GM19043 (cell line): ENCODE measurements around the gene MRNIP.
A peak's percentile ranks its signal among the peaks of the same experiment; 100 is the strongest.

Experiments used
- ATAC-seq: cut with Tn5 transposase; IDR thresholded peaks from one replicate; pipeline ENCODE4 v1.9.1; 2021; ENCODE audit warnings: low read depth; ENCODE audit not compliant: unreplicated experiment

MRNIP gene

GRCh38 chr5:179805529-179806249, 52.9 kb downstream of the MRNIP start:
- ATAC-seq: peak; percentile 26

- no peak for ATAC-seq
Measured at GRCh38 chr5:179805070-179805528, 53.5 kb downstream of the MRNIP start.

GRCh38 chr5:179804555-179804947, 54.1 kb downstream of the MRNIP start:
- ATAC-seq: no peak

- ATAC-seq: no peak
Measured at GRCh38 chr5:179803651-179804554, 54.7 kb downstream of the MRNIP start.

GRCh38 chr5:179802950-179803562, 55.6 kb downstream of the MRNIP start:
- no peak for ATAC-seq

- no peak for ATAC-seq
Measured at GRCh38 chr5:179802207-179802883, 56.3 kb downstream of the MRNIP start.

GRCh38 chr5:179801304-179802206, 57.1 kb downstream of the MRNIP start:
- ATAC-seq: peak; percentile 38

- ATAC-seq: no peak
Measured at GRCh38 chr5:179800696-179801201, 57.9 kb downstream of the MRNIP start.

- no peak for ATAC-seq
Measured at GRCh38 chr5:179800071-179800695, 58.4 kb downstream of the MRNIP start.

- no peak for ATAC-seq
Measured at GRCh38 chr5:179799644-179799973, 59.0 kb downstream of the MRNIP start.

- no peak for ATAC-seq
Measured at GRCh38 chr5:179798771-179799643, 59.6 kb downstream of the MRNIP start.

- ATAC-seq: no peak
Measured at GRCh38 chr5:179798144-179798770, 60.4 kb downstream of the MRNIP start.

GRCh38 chr5:179797741-179798140, 60.9 kb downstream of the MRNIP start:
- no peak for ATAC-seq

GRCh38 chr5:179796877-179797608, 61.6 kb downstream of the MRNIP start:
- ATAC-seq: no peak

- ATAC-seq: peak; percentile 65
Measured at GRCh38 chr5:179795863-179796833, 62.5 kb downstream of the MRNIP start.
